NT2/D1 (cell line): ENCODE results near the gene PRKCSH.

Experiments used
- DNase-seq: peaks from one replicate; pipeline ENCODE4 v3.0.0-alpha.2; 2011; ENCODE audit warnings: low read depth, low spot score
- H3K27me3 ChIP-seq: 2 replicates; pipeline ENCODE4 v1.6.0; 2011; ENCODE audit warnings: mild to moderate bottlenecking; ENCODE audit not compliant: insufficient read length, insufficient read depth
- H3K36me3 ChIP-seq: 2 replicates; pipeline ENCODE4 v1.6.1; 2011; ENCODE audit warnings: mild to moderate bottlenecking, low read length, mixed read lengths; ENCODE audit not compliant: insufficient read depth, insufficient read length
- H3K4me1 ChIP-seq: 2 replicates; pipeline ENCODE4 v1.5.1; 2011; ENCODE audit not compliant: insufficient read depth, insufficient read length
- H3K4me3 ChIP-seq: 2 replicates; pipeline ENCODE4 v1.5.1; 2011; ENCODE audit warnings: low read depth; ENCODE audit not compliant: insufficient read length
- H3K9ac ChIP-seq: 2 replicates; pipeline ENCODE4 v1.6.0; 2011; ENCODE audit warnings: low read depth; ENCODE audit not compliant: insufficient read length
- H3K9me3 ChIP-seq: 2 replicates; pipeline ENCODE4 v1.5.1; 2011; ENCODE audit warnings: mild to moderate bottlenecking, low read length; ENCODE audit not compliant: insufficient read depth
- SUZ12 ChIP-seq: IDR thresholded peaks from 2 replicates; pipeline ENCODE4 v1.6.1; 2011; ENCODE audit not compliant: insufficient read length, insufficient read depth; ENCODE audit errors: extremely low read depth
- YY1 ChIP-seq: IDR thresholded peaks from 2 replicates; pipeline ENCODE4 v1.6.1; 2011; ENCODE audit not compliant: insufficient read length, insufficient read depth
- ZNF274 ChIP-seq: IDR thresholded peaks from 2 replicates; pipeline ENCODE4 v1.6.1; 2011; ENCODE audit warnings: mild to moderate bottlenecking, low read depth, low read length

PRKCSH gene

GRCh38 chr19:11494634-11495285 is 59.3 kb downstream of the PRKCSH start:
- no peaks in the 10 kb centered on the region for H3K27me3 ChIP-seq
- TF ChIP-seq ZNF274 (no peak), YY1 (no peak), SUZ12 (no peak)
- DNase-seq = no peak
- peaks cover 38% of the 10 kb centered on the region for H3K36me3 ChIP-seq
- peaks cover 5% of the 10 kb centered on the region for H3K4me1 ChIP-seq
- no peak overlapping the region for H3K4me3 ChIP-seq
- H3K9ac ChIP-seq = no peak overlapping the region
- H3K9me3 ChIP-seq = no peaks in the 10 kb centered on the region

GRCh38 chr19:11495481-11495880 is 60.0 kb downstream of the PRKCSH start:
- Histone ChIP-seq H3K9me3 (no peaks in the 10 kb centered on the region), H3K36me3 (peaks cover 38% of the 10 kb centered on the region), H3K4me1 (peaks cover 5% of the 10 kb centered on the region), H3K27me3 (no peaks in the 10 kb centered on the region), H3K9ac (peak overlapping the region; percentile 36), H3K4me3 (no peak overlapping the region)
- no peak for TF ChIP-seq ZNF274
- no peak for TF ChIP-seq YY1
- no peak for TF ChIP-seq SUZ12
- DNase-seq = no peak

GRCh38 chr19:11495885-11496284 is 60.5 kb downstream of the PRKCSH start:
- no peaks in the 10 kb centered on the region for H3K27me3 ChIP-seq
- no peak for TF ChIP-seq YY1
- no peak for TF ChIP-seq ZNF274
- TF ChIP-seq SUZ12 = no peak
- H3K9ac ChIP-seq = peak overlapping the region; percentile 36
- H3K36me3 ChIP-seq = peaks cover 38% of the 10 kb centered on the region
- H3K9me3 ChIP-seq = no peaks in the 10 kb centered on the region
- H3K4me3 ChIP-seq = no peak overlapping the region
- H3K4me1 ChIP-seq = peaks cover 5% of the 10 kb centered on the region
- no peak for DNase-seq

- H3K9me3 ChIP-seq = no peaks in the 10 kb centered on the region
Observed at GRCh38 chr19:11496391-11497163, 61.1 kb downstream of the PRKCSH start.

GRCh38 chr19:11499220-11499726 is 63.8 kb downstream of the PRKCSH start:
- no peak for TF ChIP-seq ZNF274
- TF ChIP-seq SUZ12 = no peak
- no peak for TF ChIP-seq YY1
- Histone ChIP-seq H3K4me1 (peaks cover 5% of the 10 kb centered on the region), H3K4me3 (no peak overlapping the region), H3K9me3 (no peaks in the 10 kb centered on the region), H3K36me3 (peaks cover 39% of the 10 kb centered on the region), H3K27me3 (no peaks in the 10 kb centered on the region), H3K9ac (no peak overlapping the region)
- DNase-seq = no peak

More at GRCh38 chr19:11496391-11497163, 61.1 kb downstream of the PRKCSH start:
- Histone ChIP-seq H3K27me3 (no peaks in the 10 kb centered on the region), H3K4me1 (peaks cover 5% of the 10 kb centered on the region), H3K36me3 (peaks cover 38% of the 10 kb centered on the region), H3K9ac (peak overlapping the region; percentile 69), H3K4me3 (no peak overlapping the region)
- TF ChIP-seq YY1 (no peak), ZNF274 (no peak), SUZ12 (no peak)
- peak; percentile 82 for DNase-seq

GRCh38 chr19:11499890-11500420 is 64.5 kb downstream of the PRKCSH start:
- Histone ChIP-seq H3K27me3 (no peaks in the 10 kb centered on the region), H3K36me3 (peaks cover 34% of the 10 kb centered on the region), H3K4me3 (no peak overlapping the region), H3K9ac (no peak overlapping the region), H3K9me3 (no peaks in the 10 kb centered on the region), H3K4me1 (peaks cover 9% of the 10 kb centered on the region)
- no peak for DNase-seq
- TF ChIP-seq ZNF274 = no peak
